Endometrial microvascular endothelial cells (primary cell): ENCODE measurements around the gene KIF5C. TPM values are rescaled to one million over a fixed set of nuclear protein-coding genes. Genes with fewer than 3 reads are reported as not detected.

Experiments used
- in situ Hi-C: cut with HindIII; loops from 2 replicates; pipeline ENCODE4 v1.10.0; 2017; ENCODE audit warnings: low sequenced_read_pairs, low pct_unique_long_range_greater_than_20kb; ENCODE audit errors: inconsistent ontology term
- total RNA-seq: library from RNA; depleted of rRNA; stranded (reverse); fragments of >200 nt; gene quantifications from one replicate; pipeline ENCODE4 v1.2.3, GENCODE V29; 2015; ENCODE audit errors: inconsistent ontology term

The KIF5C gene
- total RNA-seq, 1 donor from 2014 or later: 4.6 TPM

GRCh38 chr2:149021761-149022160, 146.7 kb downstream of the KIF5C start:
- in situ Hi-C loops: no loop called here

- in situ Hi-C loops: no loop called here
These were observed 148.1 kb downstream of the KIF5C start for GRCh38 chr2:149023091-149023490.

- in situ Hi-C loops: no loop called here
These were observed 152.7 kb downstream of the KIF5C start for GRCh38 chr2:149027590-149028250.

DNA sequence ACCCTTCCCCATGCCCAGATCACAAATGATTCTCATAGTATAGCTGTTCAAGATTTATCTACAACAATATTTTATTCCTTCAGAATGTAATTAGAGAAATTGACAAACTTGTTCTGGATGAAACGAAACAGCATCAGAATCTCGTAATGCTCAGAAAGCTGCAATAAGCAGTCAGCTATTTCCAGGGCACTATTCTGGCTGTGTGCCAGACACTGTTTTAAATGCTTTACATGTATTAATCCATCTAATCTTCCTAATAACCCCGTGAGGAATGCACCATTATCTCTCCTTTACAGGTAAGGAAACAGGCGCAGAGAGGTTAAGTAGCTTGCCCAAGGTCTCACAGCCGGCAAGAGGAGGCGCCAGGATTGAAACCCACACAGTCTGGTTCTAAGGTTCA, 153.3 kb downstream of the KIF5C start:
- in situ Hi-C loops: no loop called here

GRCh38 chr2:149028891-149029290, 153.9 kb downstream of the KIF5C start:
- in situ Hi-C loops: no loop called here

GRCh38 chr2:149029307-149029965, 154.4 kb downstream of the KIF5C start:
- in situ Hi-C loops: no loop called here

DNA sequence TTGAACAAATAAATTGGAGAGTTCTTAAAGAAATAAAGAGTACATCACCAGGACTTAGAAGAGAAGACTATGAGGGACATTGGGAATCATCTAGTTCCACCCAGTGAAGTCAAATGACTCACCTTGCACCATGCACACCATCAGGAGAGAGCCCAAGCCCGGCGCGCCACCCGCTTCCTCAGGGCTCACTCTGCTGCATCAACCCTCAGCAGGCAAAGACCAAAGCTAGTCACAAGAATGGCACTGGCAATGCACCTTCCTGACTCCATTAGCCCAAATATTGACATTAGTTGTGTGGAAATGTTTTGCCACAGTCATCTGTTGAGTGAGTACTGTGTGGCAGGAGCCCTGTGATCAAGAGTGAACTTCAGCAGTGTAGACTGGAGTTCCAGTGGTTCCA, 156.4 kb downstream of the KIF5C start:
- in situ Hi-C loops: no loop called here

GRCh38 chr2:149033716-149034115, 158.7 kb downstream of the KIF5C start:
- in situ Hi-C loops: no loop called here

- in situ Hi-C loops: no loop called here
These were observed 159.4 kb downstream of the KIF5C start for GRCh38 chr2:149034406-149034805.

DNA sequence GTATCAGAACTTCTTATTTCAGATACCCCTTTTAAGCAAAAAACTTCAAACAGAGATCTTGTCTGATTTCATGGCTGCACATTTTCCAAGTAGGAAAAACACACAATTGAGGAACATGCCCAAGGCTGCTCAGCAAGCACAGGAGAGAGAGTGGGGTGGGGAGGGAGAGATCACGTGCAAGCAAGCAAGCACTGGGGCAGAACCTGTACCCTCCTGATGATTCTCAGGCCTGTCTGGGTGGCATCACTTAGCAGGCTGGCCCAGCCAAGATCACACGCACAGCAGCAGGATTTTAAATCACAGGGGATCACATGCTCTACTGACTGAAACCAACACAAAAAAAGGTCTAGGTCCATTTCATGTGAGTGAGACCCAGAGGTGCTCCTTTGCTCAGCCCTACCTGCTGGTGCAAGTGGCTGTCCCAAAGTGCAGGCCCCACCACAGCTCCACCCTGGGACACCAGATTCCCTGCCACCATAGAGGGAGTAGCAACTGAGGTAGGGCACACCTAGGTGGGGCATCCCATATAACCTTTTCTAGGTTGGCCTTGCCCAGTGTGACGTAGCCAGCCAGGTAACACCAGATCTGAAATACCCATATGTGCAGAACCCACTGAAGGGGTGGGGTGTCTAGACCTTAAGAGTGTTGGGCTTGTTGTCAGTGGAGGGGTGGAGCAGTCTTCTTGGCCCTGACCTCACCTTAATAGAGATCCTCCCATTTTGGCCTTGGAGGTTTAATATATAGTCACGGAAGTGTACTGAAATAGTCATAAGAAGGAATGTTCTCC, 161.7 kb downstream of the KIF5C start:
- in situ Hi-C loops: no loop called here

DNA sequence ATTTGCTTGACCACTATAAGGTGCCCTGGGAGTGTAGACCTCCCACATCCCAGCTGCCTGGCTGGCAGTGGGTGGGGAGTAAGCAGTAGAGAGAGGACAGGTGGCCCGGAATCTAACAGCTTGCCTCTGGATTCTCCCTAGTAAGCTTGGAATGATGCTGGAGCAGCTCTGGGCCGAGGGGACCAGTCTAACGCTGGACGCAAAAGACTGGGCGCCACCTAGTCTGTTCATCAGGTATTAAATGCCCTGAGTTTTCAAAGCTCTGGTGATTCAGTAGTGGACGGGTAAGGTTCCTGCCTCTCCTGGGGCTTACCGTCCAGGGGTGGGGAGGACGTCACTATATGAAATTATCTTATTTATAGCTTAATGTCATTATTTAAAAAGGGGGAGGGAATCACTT, 162.8 kb downstream of the KIF5C start:
- in situ Hi-C loops: no loop called here

- in situ Hi-C loops: no loop called here
These were observed 163.6 kb downstream of the KIF5C start, which contains the start of gene LYPD6B for GRCh38 chr2:149038442-149039212. LYPD6B (plus strand) TSS chr2:149038699; CDS start chr2:149130949, 92,250 bp downstream.

GRCh38 chr2:149039213-149039724, 164.2 kb downstream of the KIF5C start:
- in situ Hi-C loops: no loop called here

DNA sequence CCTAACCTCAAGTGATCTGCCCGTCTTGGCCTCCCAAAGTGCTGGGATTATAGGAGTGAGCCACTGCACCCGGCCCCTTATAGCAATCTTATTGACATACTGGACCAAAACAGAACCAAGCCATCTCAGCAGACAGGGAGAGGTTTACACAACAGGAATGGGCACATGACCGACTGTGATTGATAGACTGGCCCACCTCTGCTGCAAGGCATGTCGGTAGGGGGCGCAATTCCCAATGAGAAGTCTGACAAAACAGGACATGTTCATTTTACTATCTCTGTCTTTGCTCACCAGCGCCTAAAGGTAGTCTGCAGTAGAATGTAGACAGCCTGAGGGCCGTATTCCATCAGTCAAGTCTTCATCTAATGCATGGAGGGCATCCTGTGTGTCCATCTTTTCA, 165.4 kb downstream of the KIF5C start:
- in situ Hi-C loops: no loop called here

DNA sequence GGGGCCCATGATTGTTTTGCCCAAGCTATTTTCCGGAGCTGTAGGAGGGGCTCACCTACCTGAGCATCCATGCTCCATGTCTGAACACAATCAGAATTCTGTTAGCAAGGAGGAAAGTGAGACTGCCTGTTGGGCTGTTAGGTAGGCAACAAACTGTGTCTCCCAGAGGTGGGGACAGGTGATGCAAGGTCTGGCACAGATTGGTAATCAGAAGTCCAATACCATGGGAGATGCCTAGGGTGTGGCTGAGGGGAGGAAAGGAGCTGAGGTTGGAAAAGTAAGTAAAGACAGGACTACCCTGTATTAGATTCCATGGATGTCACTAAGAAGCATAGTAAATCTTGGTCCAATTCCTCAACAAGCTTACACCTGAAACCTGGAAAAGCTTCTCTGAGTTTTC, 166.5 kb downstream of the KIF5C start:
- in situ Hi-C loops: no loop called here

DNA sequence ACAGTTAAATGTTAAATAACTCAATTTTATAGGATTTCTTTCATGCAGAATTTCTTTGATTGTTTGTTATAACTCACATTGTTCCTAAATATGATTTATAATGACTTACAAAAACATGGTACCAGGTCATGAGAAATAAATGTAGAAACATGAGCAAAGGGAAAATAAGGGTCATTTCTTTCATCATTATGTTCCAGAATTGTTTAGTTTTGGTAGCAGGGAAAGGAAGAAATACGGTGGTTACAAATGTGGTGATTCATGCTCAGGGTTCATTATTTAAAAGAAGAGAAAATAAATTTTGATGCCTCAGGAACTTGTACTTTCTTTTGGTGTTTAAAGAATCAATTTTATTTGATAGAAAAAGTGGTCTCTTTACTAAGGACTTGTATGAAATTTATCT, 167.9 kb downstream of the KIF5C start:
- in situ Hi-C loops: no loop called here

- in situ Hi-C loops: no loop called here
These were observed 169.5 kb downstream of the KIF5C start for GRCh38 chr2:149044500-149044899.

DNA sequence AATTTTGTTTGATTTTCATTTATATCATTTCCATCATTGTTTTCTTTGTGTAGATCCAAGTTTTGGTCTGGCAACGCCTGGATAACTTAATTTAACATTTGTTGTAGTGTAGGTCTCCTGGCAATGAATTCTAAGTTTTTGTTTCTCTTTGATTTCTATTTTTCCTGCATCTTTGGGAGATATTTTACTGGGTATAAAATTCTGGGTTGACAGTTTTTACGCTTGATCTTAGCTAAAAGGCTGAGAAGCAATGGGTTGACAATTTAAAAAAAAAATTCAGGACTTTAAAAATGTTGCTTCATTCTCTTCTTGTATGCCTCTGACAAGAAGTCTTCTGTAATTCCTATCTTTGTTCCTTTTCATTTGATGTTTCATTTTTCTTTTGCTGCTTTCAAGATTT, 172.1 kb downstream of the KIF5C start:
- in situ Hi-C loops: no loop called here

GRCh38 chr2:149049142-149049541, 174.1 kb downstream of the KIF5C start:
- in situ Hi-C loops: no loop called here
